A549 (cell line): ENCODE results near the gene INHBA. TPM values are rescaled to one million over a fixed set of nuclear protein-coding genes. Genes with fewer than 3 reads are reported as not detected.

Experiments used
- ATAC-seq, 2 experiments: fragments of 200-7000 bp in 1 of 2; fragments of >200 bp in 1 of 2; cut with Nextera tagmentation in 1 of 2; cut with Tn5 transposase in 1 of 2; 3 replicates each; pipeline versions ENCODE4 v1.8.0 to v1.9.1; 2018 to 2020; ENCODE audit warnings: mild to moderate bottlenecking in 1 of 2, moderate library complexity in 1 of 2
- CTCF ChIA-PET: fragments of 300-600 bp; sonication (Branson Sonifier 250); formaldehyde crosslinking; extraction: SDS; loops from one replicate; lab custom pipeline; 2021; ENCODE audit warnings: antibody characterized with exemption, inconsistent platforms; lab: Yijun Ruan, JAX
- POLR2A ChIA-PET: fragments of 350-600 bp; formaldehyde crosslinking; extraction: SDS; loops from one replicate; lab custom pipeline; 2021; ENCODE audit warnings: antibody characterized with exemption, inconsistent platforms; lab: Yijun Ruan, JAX
- DNase-seq, 2 experiments: peaks; one replicate each; pipeline versions ENCODE4 v3.0.0 to v3.0.0-alpha.2; 2011 to 2016; ENCODE audit warnings: low read depth in 1 of 2, low spot score in 1 of 2
- FAIRE-seq: peaks from 2 replicates; lab custom pipeline; 2011; peaks lifted over from hg19 to GRCh38; lab: Jason Lieb, UNC
- H3K27ac ChIP-seq, 2 experiments: fragments of >200 bp; sonication (Bioruptor Twin); formaldehyde crosslinking; 3 replicates each; pipeline ENCODE4 v1.5.1; 2016 to 2017
- H3K4me1 ChIP-seq: fragments of >200 bp; sonication (Bioruptor Twin); formaldehyde crosslinking; 3 replicates; pipeline ENCODE4 v1.6.1; 2016
- H3K4me2 ChIP-seq: fragments of >200 bp; sonication (Bioruptor Twin); formaldehyde crosslinking; 3 replicates; pipeline ENCODE4 v1.6.1; 2016
- H3K4me3 ChIP-seq: fragments of >200 bp; sonication (Bioruptor Twin); formaldehyde crosslinking; 3 replicates; pipeline ENCODE4 v1.5.1; 2016
- H3K9me3 ChIP-seq: fragments of >200 bp; sonication (Bioruptor Twin); formaldehyde crosslinking; 3 replicates; pipeline ENCODE4 v1.6.1; 2016
- EHMT2 ChIP-seq: fragments of 200-600 bp; sonication (generic); IDR thresholded peaks from 2 replicates; pipeline ENCODE4 v1.6.1; 2016; ENCODE audit warnings: antibody characterized with exemption, low read depth, mild to moderate bottlenecking, moderate library complexity
- FOSB ChIP-seq: fragments of 250-450 bp; sonication (Bioruptor Pico); IDR thresholded peaks from 2 replicates; pipeline ENCODE4 v1.5.0; 2020; ENCODE audit warnings: mild to moderate bottlenecking, moderate library complexity
- FOXS1 ChIP-seq: fragments of 250-450 bp; sonication (Bioruptor Pico); IDR thresholded peaks from 2 replicates; pipeline ENCODE4 v1.5.0; 2020; ENCODE audit warnings: mild to moderate bottlenecking, moderate library complexity
- HDAC2 ChIP-seq: fragments of 200-600 bp; sonication (generic); IDR thresholded peaks from 2 replicates; pipeline ENCODE4 v1.6.1; 2016
- HEYL ChIP-seq: fragments of 250-450 bp; sonication (Bioruptor Pico); IDR thresholded peaks from 2 replicates; pipeline ENCODE4 v1.8.0; 2021; ENCODE audit warnings: mild to moderate bottlenecking, moderate library complexity
- HOXB13 ChIP-seq: fragments of 250-450 bp; sonication (Bioruptor Pico); IDR thresholded peaks from 2 replicates; pipeline ENCODE4 v1.5.0; 2020; ENCODE audit warnings: low read depth, mild to moderate bottlenecking, moderate library complexity
- KDM1A ChIP-seq: fragments of 200-600 bp; sonication (generic); IDR thresholded peaks from 2 replicates; pipeline ENCODE4 v1.6.1; 2016; ENCODE audit warnings: low read depth, mild to moderate bottlenecking
- KDM5A ChIP-seq: fragments of 200-600 bp; sonication (generic); IDR thresholded peaks from 2 replicates; pipeline ENCODE4 v1.6.1; 2016; ENCODE audit warnings: antibody characterized with exemption, mild to moderate bottlenecking
- NPAS2 ChIP-seq: fragments of 250-450 bp; sonication (Bioruptor Pico); IDR thresholded peaks from 2 replicates; pipeline ENCODE4 v1.8.0; 2022; ENCODE audit warnings: mild to moderate bottlenecking, moderate library complexity, borderline replicate concordance
- NR3C1 ChIP-seq: fragments of >200 bp; sonication (Bioruptor Twin); formaldehyde crosslinking; IDR thresholded peaks from 3 replicates; pipeline ENCODE4 v1.6.1; 2017
- PHF8 ChIP-seq: fragments of 200-600 bp; sonication (generic); IDR thresholded peaks from 2 replicates; pipeline ENCODE4 v1.6.1; 2016; ENCODE audit warnings: low read depth, mild to moderate bottlenecking, antibody characterized with exemption, moderate library complexity, borderline replicate concordance
- POLR2AphosphoS2 ChIP-seq: conservative IDR thresholded peaks from 2 replicates; pipeline ENCODE4 v1.6.1; 2012; ENCODE audit warnings: low read length, improper control_type of control experiment, inconsistent platforms
- RAD21 ChIP-seq, 2 experiments: fragments of >200 bp in 1 of 2; sonication (Bioruptor Twin) in 1 of 2; formaldehyde crosslinking in 1 of 2; IDR thresholded peaks in 1 of 2; conservative IDR thresholded peaks in 1 of 2; 2 replicates in 1 of 2; 3 replicates in 1 of 2; pipeline ENCODE4 v1.6.1; 2012 to 2018; ENCODE audit warnings: inconsistent platforms in 1 of 2
- SREBF2 ChIP-seq: fragments of 450-650 bp; IDR thresholded peaks from 2 replicates; pipeline ENCODE4 v1.6.1; 2014; ENCODE audit warnings: mild to moderate bottlenecking, moderate library complexity
- ZSCAN20 ChIP-seq: fragments of 250-450 bp; sonication (Bioruptor Pico); IDR thresholded peaks from 2 replicates; pipeline ENCODE4 v1.8.0; 2022; ENCODE audit warnings: mild to moderate bottlenecking, moderate library complexity
- WGBS: methylation state at CpG from one replicate; pipeline ENCODE4 v1.1.6; 2017; ENCODE audit errors: missing lambda C conversion rate; 5-methylcytosine and 5-hydroxymethylcytosine counted together
- polyA plus RNA-seq, 4 experiments: library from polyadenylated mRNA; depleted of rRNA in 3 of 4; stranded (reverse); fragments of >200 nt; fragmentation: RNase III in 1 of 4; extraction: RNeasy Plus Mini Kit Qiagen cat#74134 plus additional on column Dnase treatment in 1 of 4; gene quantifications; 2 replicates in 3 of 4; 3 replicates in 1 of 4; pipeline ENCODE4 v1.2.3, GENCODE V29; 2011 to 2017
- TF ChIP-seq, protein P1 (sequence below): fragments of 250-450 bp; sonication (Bioruptor Pico); IDR thresholded peaks from 2 replicates; pipeline ENCODE4 v1.5.0; 2021; ENCODE audit warnings: mild to moderate bottlenecking, moderate library complexity, borderline replicate concordance
- TF ChIP-seq, protein P2 (sequence below): fragments of 150-350 bp; IDR thresholded peaks from 2 replicates; pipeline ENCODE4 v1.6.1; 2014; ENCODE audit warnings: low read depth, mild to moderate bottlenecking, low read length
- TF ChIP-seq, protein P3 (sequence below): fragments of 200-600 bp; sonication (generic); IDR thresholded peaks from 2 replicates; pipeline ENCODE4 v1.6.1; 2016; ENCODE audit warnings: antibody characterized with exemption, mild to moderate bottlenecking, moderate library complexity
- TF ChIP-seq, protein P4 (sequence below): IDR thresholded peaks from 2 replicates; pipeline ENCODE4 v1.6.1; 2012; ENCODE audit warnings: low read depth, borderline replicate concordance
- TF ChIP-seq, protein P5 (sequence below): IDR thresholded peaks from 2 replicates; pipeline ENCODE4 v1.6.1; 2012

The INHBA gene
- polyA plus RNA-seq, 2 of the 4 experiments (the other 2 are of a cell fraction): 0.13 to 0.23 TPM

DNA sequence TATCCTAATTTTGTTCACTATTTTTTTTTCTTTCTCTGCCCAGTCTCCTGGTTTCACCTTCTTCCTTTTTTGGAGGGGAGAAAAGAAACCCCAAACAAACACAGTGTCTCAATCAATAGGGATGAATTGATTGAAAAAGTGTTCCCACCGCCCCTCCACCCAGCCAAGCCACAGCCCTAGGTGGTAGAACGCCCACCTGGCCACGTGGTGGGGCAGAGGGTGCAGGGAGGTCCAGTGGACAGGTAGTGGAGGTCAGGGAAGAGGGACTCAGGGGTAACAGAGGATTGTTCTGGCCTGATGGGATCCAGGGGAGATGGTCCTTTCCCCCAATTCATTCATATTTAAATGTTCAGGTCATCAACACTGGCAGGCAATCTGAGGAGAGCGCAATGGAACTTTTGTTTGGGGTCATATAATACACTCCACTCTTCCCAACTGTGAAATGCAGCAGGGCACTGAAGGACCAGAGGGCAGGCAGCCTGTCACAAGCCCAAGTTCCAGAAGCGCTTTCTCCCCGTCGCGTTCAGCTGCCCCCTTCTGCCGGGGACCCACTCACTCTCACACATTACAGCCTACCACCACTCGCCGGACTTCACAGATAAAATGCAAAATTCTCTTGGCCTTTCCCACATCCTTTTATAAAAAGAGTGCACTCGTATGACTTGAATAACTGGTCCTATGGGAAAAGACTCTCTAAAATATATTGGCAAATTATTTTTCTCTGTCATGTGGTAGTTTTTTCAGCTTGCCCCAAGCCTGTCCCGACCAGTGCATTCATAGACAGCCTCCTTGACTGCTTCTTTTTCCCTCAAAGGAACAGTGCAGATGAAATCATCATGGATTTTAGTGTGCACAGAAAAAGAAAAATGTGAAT is 1.6 kb downstream of the INHBA start:
- Histone ChIP-seq H3K4me2 (peak overlapping the region; percentile 29; the same call in 1 of the 3 replicates), H3K4me1 (no peaks in the 10 kb centered on the region), H3K27ac (no peak overlapping the region), H3K4me3 (no peak overlapping the region), H3K9me3 (no peaks in the 10 kb centered on the region)
- ChIA-PET CTCF (interaction anchor here (1.3 kb wide), 1 partner anchor 938 kb away, joined by 3 read pairs; no protein-coding TSS in a partner anchor), POLR2A (no interaction called here)
- ATAC-seq: no peak
- DNase-seq: no peak
- TF ChIP-seq, protein P1, sequence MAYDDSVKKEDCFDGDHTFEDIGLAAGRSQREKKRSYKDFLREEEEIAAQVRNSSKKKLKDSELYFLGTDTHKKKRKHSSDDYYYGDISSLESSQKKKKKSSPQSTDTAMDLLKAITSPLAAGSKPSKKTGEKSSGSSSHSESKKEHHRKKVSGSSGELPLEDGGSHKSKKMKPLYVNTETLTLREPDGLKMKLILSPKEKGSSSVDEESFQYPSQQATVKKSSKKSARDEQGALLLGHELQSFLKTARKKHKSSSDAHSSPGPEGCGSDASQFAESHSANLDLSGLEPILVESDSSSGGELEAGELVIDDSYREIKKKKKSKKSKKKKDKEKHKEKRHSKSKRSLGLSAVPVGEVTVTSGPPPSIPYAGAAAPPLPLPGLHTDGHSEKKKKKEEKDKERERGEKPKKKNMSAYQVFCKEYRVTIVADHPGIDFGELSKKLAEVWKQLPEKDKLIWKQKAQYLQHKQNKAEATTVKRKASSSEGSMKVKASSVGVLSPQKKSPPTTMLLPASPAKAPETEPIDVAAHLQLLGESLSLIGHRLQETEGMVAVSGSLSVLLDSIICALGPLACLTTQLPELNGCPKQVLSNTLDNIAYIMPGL (CRISPR knock-in tag): no peak
- TF ChIP-seq RAD21 (conservative IDR thresholded peaks at IDR 0.05 in 1 of 2, IDR thresholded peaks at IDR 0.05 in 1 of 2) (no peak), HEYL (no peak), HOXB13 (no peak), NR3C1 (no peak), NPAS2 (CRISPR knock-in tag) (no peak), KDM1A (no peak), HDAC2 (no peak)
- TF ChIP-seq, protein P2, sequence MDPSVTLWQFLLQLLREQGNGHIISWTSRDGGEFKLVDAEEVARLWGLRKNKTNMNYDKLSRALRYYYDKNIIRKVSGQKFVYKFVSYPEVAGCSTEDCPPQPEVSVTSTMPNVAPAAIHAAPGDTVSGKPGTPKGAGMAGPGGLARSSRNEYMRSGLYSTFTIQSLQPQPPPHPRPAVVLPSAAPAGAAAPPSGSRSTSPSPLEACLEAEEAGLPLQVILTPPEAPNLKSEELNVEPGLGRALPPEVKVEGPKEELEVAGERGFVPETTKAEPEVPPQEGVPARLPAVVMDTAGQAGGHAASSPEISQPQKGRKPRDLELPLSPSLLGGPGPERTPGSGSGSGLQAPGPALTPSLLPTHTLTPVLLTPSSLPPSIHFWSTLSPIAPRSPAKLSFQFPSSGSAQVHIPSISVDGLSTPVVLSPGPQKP: no peak
- no peak for FAIRE-seq
- WGBS: 54% methylated on average over 13 of the region's 13 CpGs

DNA sequence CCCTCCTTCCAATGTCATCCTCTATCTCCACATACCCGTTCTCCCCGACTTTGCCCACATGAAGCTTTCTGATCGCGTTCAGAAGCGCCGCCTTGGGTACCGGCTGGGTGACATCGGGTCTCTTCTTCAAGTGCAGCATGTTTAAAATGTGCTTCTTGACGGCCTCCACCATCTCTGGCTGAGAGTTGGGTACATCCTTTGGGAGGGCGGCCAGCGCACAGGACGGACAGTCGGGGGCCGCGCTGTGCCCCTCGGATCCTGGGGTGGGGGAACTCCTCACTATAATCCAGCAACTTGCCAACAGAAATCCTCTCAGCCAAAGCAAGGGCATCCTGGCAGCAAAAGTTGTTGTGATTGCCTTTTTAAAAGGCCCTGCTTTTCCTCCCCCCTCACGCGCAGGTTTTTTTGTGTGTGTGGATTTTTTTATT is 2.8 kb downstream of the INHBA start:
- Histone ChIP-seq H3K4me3 (no peak overlapping the region), H3K4me2 (no peak overlapping the region)
- DNase-seq: no peak
- no peak for TF ChIP-seq NPAS2 (CRISPR knock-in tag)
- no peak for TF ChIP-seq KDM5A
- no peak for TF ChIP-seq FOSB (CRISPR knock-in tag)
- no peak for TF ChIP-seq EHMT2
- TF ChIP-seq, protein P3, sequence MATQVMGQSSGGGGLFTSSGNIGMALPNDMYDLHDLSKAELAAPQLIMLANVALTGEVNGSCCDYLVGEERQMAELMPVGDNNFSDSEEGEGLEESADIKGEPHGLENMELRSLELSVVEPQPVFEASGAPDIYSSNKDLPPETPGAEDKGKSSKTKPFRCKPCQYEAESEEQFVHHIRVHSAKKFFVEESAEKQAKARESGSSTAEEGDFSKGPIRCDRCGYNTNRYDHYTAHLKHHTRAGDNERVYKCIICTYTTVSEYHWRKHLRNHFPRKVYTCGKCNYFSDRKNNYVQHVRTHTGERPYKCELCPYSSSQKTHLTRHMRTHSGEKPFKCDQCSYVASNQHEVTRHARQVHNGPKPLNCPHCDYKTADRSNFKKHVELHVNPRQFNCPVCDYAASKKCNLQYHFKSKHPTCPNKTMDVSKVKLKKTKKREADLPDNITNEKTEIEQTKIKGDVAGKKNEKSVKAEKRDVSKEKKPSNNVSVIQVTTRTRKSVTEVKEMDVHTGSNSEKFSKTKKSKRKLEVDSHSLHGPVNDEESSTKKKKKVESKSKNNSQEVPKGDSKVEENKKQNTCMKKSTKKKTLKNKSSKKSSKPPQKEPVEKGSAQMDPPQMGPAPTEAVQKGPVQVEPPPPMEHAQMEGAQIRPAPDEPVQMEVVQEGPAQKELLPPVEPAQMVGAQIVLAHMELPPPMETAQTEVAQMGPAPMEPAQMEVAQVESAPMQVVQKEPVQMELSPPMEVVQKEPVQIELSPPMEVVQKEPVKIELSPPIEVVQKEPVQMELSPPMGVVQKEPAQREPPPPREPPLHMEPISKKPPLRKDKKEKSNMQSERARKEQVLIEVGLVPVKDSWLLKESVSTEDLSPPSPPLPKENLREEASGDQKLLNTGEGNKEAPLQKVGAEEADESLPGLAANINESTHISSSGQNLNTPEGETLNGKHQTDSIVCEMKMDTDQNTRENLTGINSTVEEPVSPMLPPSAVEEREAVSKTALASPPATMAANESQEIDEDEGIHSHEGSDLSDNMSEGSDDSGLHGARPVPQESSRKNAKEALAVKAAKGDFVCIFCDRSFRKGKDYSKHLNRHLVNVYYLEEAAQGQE: no peak
- no peak for TF ChIP-seq KDM1A
- TF ChIP-seq, protein P4, sequence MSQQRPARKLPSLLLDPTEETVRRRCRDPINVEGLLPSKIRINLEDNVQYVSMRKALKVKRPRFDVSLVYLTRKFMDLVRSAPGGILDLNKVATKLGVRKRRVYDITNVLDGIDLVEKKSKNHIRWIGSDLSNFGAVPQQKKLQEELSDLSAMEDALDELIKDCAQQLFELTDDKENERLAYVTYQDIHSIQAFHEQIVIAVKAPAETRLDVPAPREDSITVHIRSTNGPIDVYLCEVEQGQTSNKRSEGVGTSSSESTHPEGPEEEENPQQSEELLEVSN: no peak
- TF ChIP-seq PHF8: no peak
- TF ChIP-seq FOXS1 (CRISPR knock-in tag): no peak
- TF ChIP-seq, protein P1 (CRISPR knock-in tag): no peak
- TF ChIP-seq ZSCAN20 (CRISPR knock-in tag): no peak
- TF ChIP-seq POLR2AphosphoS2: no peak
- no peak for TF ChIP-seq SREBF2
- TF ChIP-seq, protein P5, sequence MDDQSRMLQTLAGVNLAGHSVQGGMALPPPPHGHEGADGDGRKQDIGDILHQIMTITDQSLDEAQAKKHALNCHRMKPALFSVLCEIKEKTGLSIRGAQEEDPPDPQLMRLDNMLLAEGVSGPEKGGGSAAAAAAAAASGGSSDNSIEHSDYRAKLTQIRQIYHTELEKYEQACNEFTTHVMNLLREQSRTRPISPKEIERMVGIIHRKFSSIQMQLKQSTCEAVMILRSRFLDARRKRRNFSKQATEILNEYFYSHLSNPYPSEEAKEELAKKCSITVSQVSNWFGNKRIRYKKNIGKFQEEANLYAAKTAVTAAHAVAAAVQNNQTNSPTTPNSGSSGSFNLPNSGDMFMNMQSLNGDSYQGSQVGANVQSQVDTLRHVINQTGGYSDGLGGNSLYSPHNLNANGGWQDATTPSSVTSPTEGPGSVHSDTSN: no peak
- TF ChIP-seq, all 56 proteins: peak for 0
- ChIA-PET POLR2A (no interaction called here), CTCF (no interaction called here)
- ATAC-seq (no peak), FAIRE-seq (no peak)
- H3K27ac ChIP-seq: no peak overlapping the region
- H3K4me1 ChIP-seq: no peaks in the 10 kb centered on the region
- WGBS: 62% methylated on average over 18 of the region's 18 CpGs
- no peaks in the 10 kb centered on the region for H3K9me3 ChIP-seq
